Measurements from ENCODE around the gene HDAC2. TPM values are rescaled to one million over a fixed set of nuclear protein-coding genes. Genes with fewer than 3 reads are reported as not detected.

Gene HDAC2
- total RNA-seq, 4 donors from 2014 or later, result 28.5 to 58.4 (median 46.1) TPM

DNA sequence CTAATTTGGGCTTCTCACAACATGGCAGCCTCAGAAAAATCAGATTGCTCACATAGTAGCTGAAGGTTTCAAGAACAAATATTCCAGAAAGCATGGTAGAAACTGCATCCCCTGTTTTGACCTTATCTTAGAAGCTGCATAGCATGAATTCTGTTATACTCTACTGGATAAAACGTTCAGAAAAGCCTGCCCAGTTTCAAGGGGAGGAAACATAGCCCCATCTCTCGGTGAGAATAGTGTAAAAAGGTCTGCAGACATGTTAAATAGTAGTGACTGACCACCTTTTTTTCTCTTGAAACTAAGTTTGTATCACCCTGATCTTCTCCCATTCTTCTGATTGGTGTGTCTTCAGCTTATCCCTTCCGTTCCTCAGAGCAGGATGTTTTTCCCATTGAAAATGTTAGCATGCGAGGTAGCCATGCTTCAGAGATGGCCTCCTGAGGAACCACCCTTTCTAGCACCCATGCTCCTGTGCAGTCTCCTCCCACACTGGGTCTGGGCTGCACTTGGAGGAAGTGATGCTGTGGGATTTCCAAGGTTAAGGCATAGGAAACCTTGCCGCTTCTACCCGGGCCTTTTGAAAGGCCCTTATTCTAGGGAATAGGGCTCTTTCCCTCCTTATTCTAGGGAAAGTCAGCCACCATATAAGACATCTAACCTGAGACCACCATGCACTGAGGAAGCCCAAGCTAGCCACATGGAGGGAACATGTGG lies 63.7 kb downstream of the HDAC2 start:
- DNase-seq (ENCODE audit: low spot score in 2 of 2), result no peak
- WGBS, 2 donors, result 87 to 92% methylated on average over 6 of the region's 6 CpGs
- intact Hi-C loops (cut with DNase I; ENCODE audit: low total_unique reads), result no loop called here
- no peak for TF ChIP-seq POLR2A (IDR thresholded peaks at IDR 0.05)
- TF ChIP-seq, protein P1, sequence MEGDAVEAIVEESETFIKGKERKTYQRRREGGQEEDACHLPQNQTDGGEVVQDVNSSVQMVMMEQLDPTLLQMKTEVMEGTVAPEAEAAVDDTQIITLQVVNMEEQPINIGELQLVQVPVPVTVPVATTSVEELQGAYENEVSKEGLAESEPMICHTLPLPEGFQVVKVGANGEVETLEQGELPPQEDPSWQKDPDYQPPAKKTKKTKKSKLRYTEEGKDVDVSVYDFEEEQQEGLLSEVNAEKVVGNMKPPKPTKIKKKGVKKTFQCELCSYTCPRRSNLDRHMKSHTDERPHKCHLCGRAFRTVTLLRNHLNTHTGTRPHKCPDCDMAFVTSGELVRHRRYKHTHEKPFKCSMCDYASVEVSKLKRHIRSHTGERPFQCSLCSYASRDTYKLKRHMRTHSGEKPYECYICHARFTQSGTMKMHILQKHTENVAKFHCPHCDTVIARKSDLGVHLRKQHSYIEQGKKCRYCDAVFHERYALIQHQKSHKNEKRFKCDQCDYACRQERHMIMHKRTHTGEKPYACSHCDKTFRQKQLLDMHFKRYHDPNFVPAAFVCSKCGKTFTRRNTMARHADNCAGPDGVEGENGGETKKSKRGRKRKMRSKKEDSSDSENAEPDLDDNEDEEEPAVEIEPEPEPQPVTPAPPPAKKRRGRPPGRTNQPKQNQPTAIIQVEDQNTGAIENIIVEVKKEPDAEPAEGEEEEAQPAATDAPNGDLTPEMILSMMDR (IDR thresholded peaks at IDR 0.05), result no peak
- H3K4me3 ChIP-seq (ENCODE audit: low read depth, poor library complexity, severe bottlenecking), result no peak overlapping the region

DNA sequence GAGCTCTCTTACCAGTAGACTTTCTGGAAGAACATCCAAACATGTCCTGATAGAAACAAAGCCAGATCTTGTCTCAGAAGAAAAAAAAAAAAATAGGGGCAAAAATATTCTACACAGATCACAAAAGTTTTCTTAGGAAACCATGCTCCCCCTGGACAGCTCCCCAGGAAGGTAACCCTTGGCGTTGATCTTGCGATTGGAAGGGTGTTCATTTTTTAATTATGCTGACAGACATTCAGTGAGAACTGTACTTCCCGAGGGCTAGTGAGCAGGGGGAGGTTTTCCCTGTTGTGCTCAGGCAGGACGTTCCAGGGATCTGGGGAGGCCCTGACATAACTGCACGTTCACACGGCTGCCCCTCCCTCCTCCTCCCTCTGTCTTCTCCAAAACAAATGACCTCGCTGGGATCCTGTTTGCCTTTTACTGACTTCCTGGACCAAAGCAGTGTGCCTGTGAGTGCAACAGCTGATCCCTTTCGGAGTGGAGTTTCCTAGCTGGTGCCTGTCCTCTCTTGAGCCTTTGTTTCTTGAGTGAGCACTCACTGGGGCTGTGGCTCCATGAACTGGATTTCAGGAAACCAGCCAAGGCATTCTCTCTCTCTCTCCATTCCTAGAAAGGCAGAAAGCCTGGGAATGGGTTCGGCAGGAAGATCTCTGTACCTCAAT lies 67.2 kb downstream of the HDAC2 start:
- TF ChIP-seq, protein P1 (IDR thresholded peaks at IDR 0.05), result no peak
- no peak for TF ChIP-seq POLR2A (IDR thresholded peaks at IDR 0.05)
- H3K4me3 ChIP-seq (ENCODE audit: low read depth, poor library complexity, severe bottlenecking), result no peak overlapping the region
- intact Hi-C loops (cut with DNase I; ENCODE audit: low total_unique reads), result no loop called here
- WGBS, 2 donors, result 23 to 30% methylated on average over 9 of the region's 9 CpGs
- DNase-seq (ENCODE audit: low spot score in 2 of 2), result peak in 1 of 2 donors; percentile 48

DNA sequence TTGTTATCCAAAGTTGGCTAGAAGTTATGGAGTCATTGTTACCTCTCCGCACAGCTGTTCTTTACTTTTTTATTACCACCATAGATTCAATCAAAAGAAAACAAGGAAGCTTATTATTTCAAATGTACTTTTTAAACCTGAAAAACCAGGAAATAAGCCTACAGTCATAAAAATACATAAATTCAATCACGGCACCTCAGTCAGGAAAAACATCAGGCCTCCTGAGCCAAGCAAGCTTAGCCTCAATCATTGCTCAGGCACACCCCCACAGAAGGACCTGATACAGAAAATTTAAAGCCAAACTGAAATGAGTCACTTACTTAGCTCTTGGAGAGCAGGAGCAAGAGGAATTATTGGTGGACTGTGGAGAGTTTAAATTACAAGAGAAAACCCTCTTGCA lies 69.5 kb downstream of the HDAC2 start:
- no peak for DNase-seq (ENCODE audit: low spot score in 2 of 2)
- WGBS, 2 donors, result 77 to 83% methylated on average over 2 of the region's 2 CpGs
- no peak overlapping the region for H3K4me3 ChIP-seq (ENCODE audit: low read depth, poor library complexity, severe bottlenecking)
- intact Hi-C loops (cut with DNase I; ENCODE audit: low total_unique reads), result no loop called here
- TF ChIP-seq POLR2A (IDR thresholded peaks at IDR 0.05), result no peak
- TF ChIP-seq, protein P1 (IDR thresholded peaks at IDR 0.05), result no peak

DNA sequence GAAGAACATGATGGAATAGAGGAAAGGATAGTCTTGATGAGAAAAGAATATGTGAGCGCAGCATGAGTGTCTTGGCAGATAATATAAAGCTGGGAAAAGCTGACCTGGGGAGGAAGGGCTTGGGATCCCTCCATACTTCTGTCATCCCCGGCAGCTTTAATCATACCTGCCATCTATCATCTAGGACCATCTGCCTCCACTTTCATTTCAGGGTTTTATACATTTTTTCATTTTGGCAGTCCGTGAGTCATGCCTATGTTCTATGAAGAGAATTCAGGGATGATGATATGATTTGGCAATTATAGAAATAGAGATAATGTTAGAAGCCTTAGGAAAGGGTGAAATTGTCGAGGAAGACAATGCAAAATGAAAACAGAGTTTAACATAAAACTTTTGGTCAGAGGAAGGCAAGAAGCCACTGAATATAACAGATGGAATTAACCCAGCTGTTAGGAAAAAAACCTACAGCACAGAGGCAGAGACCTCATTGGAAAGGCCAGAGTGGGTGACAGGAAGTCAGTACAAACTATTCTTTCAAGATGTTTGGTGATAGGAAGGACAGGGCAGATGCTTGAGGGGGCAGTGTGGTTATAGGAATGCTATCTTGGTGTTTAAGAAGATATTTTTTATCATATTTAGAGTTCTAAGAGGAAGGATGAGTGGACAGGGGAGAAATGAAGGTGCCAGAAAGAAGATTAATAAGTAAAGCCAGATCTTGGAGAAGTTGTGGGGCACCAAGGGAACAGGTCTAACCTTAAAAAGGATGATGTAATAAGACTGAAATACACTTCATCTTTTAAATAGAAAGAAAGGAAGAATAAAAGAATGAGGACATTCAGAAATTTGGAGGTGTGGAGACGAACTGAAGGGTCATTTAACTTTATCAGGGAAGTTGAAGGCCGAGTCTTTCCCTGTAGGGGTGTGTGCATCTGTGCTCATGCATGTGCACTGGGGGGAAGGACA lies 76.0 kb downstream of the HDAC2 start:
- intact Hi-C loops (cut with DNase I; ENCODE audit: low total_unique reads), result no loop called here
- no peak for TF ChIP-seq POLR2A (IDR thresholded peaks at IDR 0.05)
- TF ChIP-seq, protein P1 (IDR thresholded peaks at IDR 0.05), result no peak
- H3K4me3 ChIP-seq (ENCODE audit: low read depth, poor library complexity, severe bottlenecking), result no peak overlapping the region
- 69% methylated on average over 6 of the region's 6 CpGs for WGBS, 2 donors
- no peak for DNase-seq (ENCODE audit: low spot score in 2 of 2)

DNA sequence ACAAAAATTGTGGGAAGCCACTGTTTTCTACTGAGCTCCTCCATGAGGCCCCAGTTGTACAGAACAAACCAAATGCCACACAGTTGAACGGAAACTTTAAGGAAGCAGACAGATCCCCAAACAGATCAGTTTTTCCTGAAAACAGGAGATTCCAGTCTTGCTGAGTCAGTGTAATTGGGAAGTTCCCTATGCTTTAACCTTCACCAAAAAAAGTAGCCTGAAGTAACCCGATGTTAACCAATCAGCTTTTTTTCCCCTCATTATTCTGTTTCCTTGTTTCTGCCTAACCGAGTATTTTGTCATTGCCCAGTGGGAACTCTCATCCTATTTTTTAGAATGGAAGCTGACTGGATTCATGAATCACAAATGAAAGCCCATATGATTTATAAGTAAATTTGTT lies 77.1 kb downstream of the HDAC2 start:
- DNase-seq (ENCODE audit: low spot score in 2 of 2), result no peak
- no peak for TF ChIP-seq POLR2A (IDR thresholded peaks at IDR 0.05)
- TF ChIP-seq, protein P1 (IDR thresholded peaks at IDR 0.05), result no peak
- WGBS, 2 donors, result 52 to 59% methylated on average over 3 of the region's 3 CpGs
- intact Hi-C loops (cut with DNase I; ENCODE audit: low total_unique reads), result no loop called here
- H3K4me3 ChIP-seq (ENCODE audit: low read depth, poor library complexity, severe bottlenecking), result no peak overlapping the region

Data from lower leg skin (tissue), 4 donors.